ENCODE measurements around the gene ZNF230. TPM values are rescaled to one million over a fixed set of nuclear protein-coding genes. Genes with fewer than 3 reads are reported as not detected.
A peak's percentile ranks its signal among the peaks of the same experiment; 100 is the strongest.

ZNF230 gene
- total and polyA plus RNA-seq, 9 of the 15 experiments (the other 6 are each of a cell fraction or from before 2014, with no cell fraction given): 1.3 to 4.0 (median 2.2) TPM

- TF ChIP-seq ZBTB33 (CRISPR knock-in tag; IDR thresholded peaks at IDR 0.05): no peak
- TF ChIP-seq ZBTB8A (IDR thresholded peaks at IDR 0.05; ENCODE audit: partially characterized antibody): no peak
- TF ChIP-seq ZNF740 (CRISPR knock-in tag; IDR thresholded peaks at IDR 0.05): no peak
- TF ChIP-seq ZNF740 (tag; IDR thresholded peaks at IDR 0.05): peak in 1 of 2 experiments; percentile 38; a peak in 2 of 4 replicates
- no peak for TF ChIP-seq PHB2 (IDR thresholded peaks at IDR 0.05; ENCODE audit: low read depth)
- TF ChIP-seq DNMT1 (IDR thresholded peaks at IDR 0.05): no peak
- 0 out of 4 replicates have a peak, but pooled peaks of 1 of the 2 experiments have one; percentile 34 for TF ChIP-seq TEAD1 (CRISPR knock-in tag; IDR thresholded peaks at IDR 0.05)
- no peak for TF ChIP-seq RAD51 (IDR thresholded peaks at IDR 0.05; ENCODE audit: borderline replicate concordance, low read depth)
- no peak for TF ChIP-seq ETV6 (IDR thresholded peaks at IDR 0.05; ENCODE audit: borderline replicate concordance in 1 of 2, low read depth in 2 of 2, low read length in 1 of 2)
- TF ChIP-seq ETV6 (CRISPR knock-in tag; IDR thresholded peaks at IDR 0.05; ENCODE audit: borderline replicate concordance): no peak
- TF ChIP-seq CEBPB (tag; IDR thresholded peaks at IDR 0.05): peak; percentile 90
- no peak for TF ChIP-seq GABPB2 (CRISPR knock-in tag; conservative IDR thresholded peaks at IDR 0.05)
- TF ChIP-seq, protein P1, sequence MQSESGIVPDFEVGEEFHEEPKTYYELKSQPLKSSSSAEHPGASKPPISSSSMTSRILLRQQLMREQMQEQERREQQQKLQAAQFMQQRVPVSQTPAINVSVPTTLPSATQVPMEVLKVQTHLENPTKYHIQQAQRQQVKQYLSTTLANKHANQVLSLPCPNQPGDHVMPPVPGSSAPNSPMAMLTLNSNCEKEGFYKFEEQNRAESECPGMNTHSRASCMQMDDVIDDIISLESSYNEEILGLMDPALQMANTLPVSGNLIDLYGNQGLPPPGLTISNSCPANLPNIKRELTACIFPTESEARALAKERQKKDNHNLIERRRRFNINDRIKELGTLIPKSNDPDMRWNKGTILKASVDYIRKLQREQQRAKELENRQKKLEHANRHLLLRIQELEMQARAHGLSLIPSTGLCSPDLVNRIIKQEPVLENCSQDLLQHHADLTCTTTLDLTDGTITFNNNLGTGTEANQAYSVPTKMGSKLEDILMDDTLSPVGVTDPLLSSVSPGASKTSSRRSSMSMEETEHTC (IDR thresholded peaks at IDR 0.05): no peak
- no peak for TF ChIP-seq SMAD2 (IDR thresholded peaks at IDR 0.05; ENCODE audit: low read depth, low read length)
- no peak for TF ChIP-seq KLF10 (CRISPR knock-in tag; IDR thresholded peaks at IDR 0.05)
- TF ChIP-seq HMGN3 (IDR thresholded peaks at IDR 0.05; ENCODE audit: borderline replicate concordance, extremely low read depth, insufficient read length, low read depth, low read length): no peak
- TF ChIP-seq PHF8 (IDR thresholded peaks at IDR 0.05; ENCODE audit: borderline replicate concordance, low read length): peak; percentile 69; the same call in 1 of the 2 replicates
- peak; percentile 61 for TF ChIP-seq RBBP5 (IDR thresholded peaks at IDR 0.05; ENCODE audit: borderline replicate concordance, insufficient read depth, low read length, poor library complexity, severe bottlenecking)
- TF ChIP-seq RBM17 (IDR thresholded peaks at IDR 0.05; ENCODE audit: borderline replicate concordance, low read depth, low read length): no peak
- no peak for TF ChIP-seq USF1 (CRISPR knock-in tag; IDR thresholded peaks at IDR 0.05)
These were observed at the start of gene ZNF230 (continued) for GRCh38 chr19:44002566-44003460.

All from K562 (cell line).